Activated CD4-positive, alpha-beta T cell treated with anti-CD3 and anti-CD28 coated beads, Interleukin-2, amount 50 U/mL, for 1 hour (primary cell): ENCODE data around the gene ERP44.
"Not testable (repeated sequence)": the region's sequence is repeated elsewhere in the genome, so short reads cannot be mapped to it uniquely, and the experiment has no call there.

Experiments used
- DNase-seq: peaks from one replicate; pipeline ENCODE4 v3.0.0-alpha.2; 2020

The ERP44 gene

GRCh38 chr9:99998266-99998665 is 100.5 kb downstream of the ERP44 start:
- DNase-seq, result no peak

- not testable (repeated sequence) for DNase-seq
Measured at GRCh38 chr9:99990508-99990907, 108.3 kb downstream of the ERP44 start.

GRCh38 chr9:99986642-99987041 is 112.2 kb downstream of the ERP44 start:
- DNase-seq, result no peak

- no peak for DNase-seq
Measured at GRCh38 chr9:99980598-99980997, 118.2 kb downstream of the ERP44 start.

- no peak for DNase-seq
Measured at GRCh38 chr9:99978221-99978620, 120.6 kb downstream of the ERP44 start.

- DNase-seq, result no peak
Measured at GRCh38 chr9:99977033-99977792, 121.6 kb downstream of the ERP44 start.

- DNase-seq, result no peak
Measured at GRCh38 chr9:99973455-99973854, 125.3 kb downstream of the ERP44 start.

GRCh38 chr9:99971410-99971809 is 127.4 kb downstream of the ERP44 start:
- DNase-seq, result no peak

GRCh38 chr9:99970481-99970880 is 128.3 kb downstream of the ERP44 start:
- no peak for DNase-seq

GRCh38 chr9:99967457-99967856 is 131.3 kb downstream of the ERP44 start:
- DNase-seq, result no peak

GRCh38 chr9:99966716-99967115 is 132.1 kb downstream of the ERP44 start:
- no peak for DNase-seq

GRCh38 chr9:99966001-99966400 is 132.8 kb downstream of the ERP44 start:
- no peak for DNase-seq

GRCh38 chr9:99964336-99964735 is 134.5 kb downstream of the ERP44 start:
- DNase-seq, result no peak

GRCh38 chr9:99962680-99963261 is 136.0 kb downstream of the ERP44 start:
- no peak for DNase-seq

GRCh38 chr9:99955606-99956005 is 143.2 kb downstream of the ERP44 start:
- no peak for DNase-seq

GRCh38 chr9:99954819-99955218 is 144.0 kb downstream of the ERP44 start:
- no peak for DNase-seq

GRCh38 chr9:99953861-99954507 is 144.8 kb downstream of the ERP44 start:
- DNase-seq, result no peak

- no peak for DNase-seq
Measured at GRCh38 chr9:99948896-99949295, 149.9 kb downstream of the ERP44 start.

- DNase-seq, result no peak
Measured at GRCh38 chr9:99948482-99948881, 150.3 kb downstream of the ERP44 start.

- no peak for DNase-seq
Measured at GRCh38 chr9:99947395-99947794, 151.4 kb downstream of the ERP44 start.

GRCh38 chr9:99936947-99937587 is 161.7 kb downstream of the ERP44 start:
- DNase-seq, result no peak

GRCh38 chr9:99931155-99931840 is 167.5 kb downstream of the ERP44 start:
- no peak for DNase-seq

- no peak for DNase-seq
Measured at GRCh38 chr9:99929652-99930051, 169.1 kb downstream of the ERP44 start.
